ENCODE data around the gene DEDD2.

The DEDD2 gene

GRCh38 chr19:42174958-42175734, 42.3 kb downstream of the DEDD2 start:
- Histone ChIP-seq H3K4me3 (ENCODE audit: low read length, poor library complexity, severe bottlenecking) (no peak overlapping the region), H3K9ac (ENCODE audit: low read depth, low read length, poor library complexity, severe bottlenecking) (no peak overlapping the region), H3K79me2 (ENCODE audit: insufficient read depth, low read length) (no peaks in the 10 kb centered on the region), H2AFZ (ENCODE audit: low read length) (no peak overlapping the region), H3K4me1 (ENCODE audit: insufficient read depth, low read length, poor library complexity, severe bottlenecking) (no peaks in the 10 kb centered on the region), H3F3A (ENCODE audit: low read depth) (no peaks in the 10 kb centered on the region), H3K4me2 (ENCODE audit: low read depth, low read length, poor library complexity, severe bottlenecking) (no peak overlapping the region), H3K27me3 (ENCODE audit: insufficient read depth, low read length, poor library complexity, severe bottlenecking) (peaks cover 24% of the 10 kb centered on the region), H4K20me1 (ENCODE audit: insufficient read depth, low read length, poor library complexity, severe bottlenecking) (no peaks in the 10 kb centered on the region), H3K9me2 (replicated peaks; ENCODE audit: low read depth, low read length) (no peaks in the 10 kb centered on the region), H3K9me3 (ENCODE audit: insufficient read depth, low read depth, low read length) (no peaks in the 10 kb centered on the region), H3K36me3 (ENCODE audit: insufficient read depth, low read length) (no peaks in the 10 kb centered on the region)
- TF ChIP-seq EZH2phosphoT487 (IDR thresholded peaks at IDR 0.05; ENCODE audit: borderline replicate concordance), result no peak
- TF ChIP-seq CTCF (conservative IDR thresholded peaks at IDR 0.05; ENCODE audit: low read length), result no peak

- no peaks in the 10 kb centered on the region for H3F3A ChIP-seq (ENCODE audit: low read depth)
- no peak overlapping the region for H2AFZ ChIP-seq (ENCODE audit: low read length)
- no peak overlapping the region for H3K4me2 ChIP-seq (ENCODE audit: low read depth, low read length, poor library complexity, severe bottlenecking)
- H3K36me3 ChIP-seq (ENCODE audit: insufficient read depth, low read length), result no peaks in the 10 kb centered on the region
- H3K4me1 ChIP-seq (ENCODE audit: insufficient read depth, low read length, poor library complexity, severe bottlenecking), result no peaks in the 10 kb centered on the region
- no peaks in the 10 kb centered on the region for H4K20me1 ChIP-seq (ENCODE audit: insufficient read depth, low read length, poor library complexity, severe bottlenecking)
- no peaks in the 10 kb centered on the region for H3K9me3 ChIP-seq (ENCODE audit: insufficient read depth, low read depth, low read length)
- TF ChIP-seq EZH2phosphoT487 (IDR thresholded peaks at IDR 0.05; ENCODE audit: borderline replicate concordance) (no peak), CTCF (conservative IDR thresholded peaks at IDR 0.05; ENCODE audit: low read length) (no peak)
- H3K4me3 ChIP-seq (ENCODE audit: low read length, poor library complexity, severe bottlenecking), result no peak overlapping the region
- no peaks in the 10 kb centered on the region for H3K79me2 ChIP-seq (ENCODE audit: insufficient read depth, low read length)
- no peaks in the 10 kb centered on the region for H3K9me2 ChIP-seq (replicated peaks; ENCODE audit: low read depth, low read length)
- peaks cover 24% of the 10 kb centered on the region for H3K27me3 ChIP-seq (ENCODE audit: insufficient read depth, low read length, poor library complexity, severe bottlenecking)
- H3K9ac ChIP-seq (ENCODE audit: low read depth, low read length, poor library complexity, severe bottlenecking), result no peak overlapping the region
These were observed 43.3 kb downstream of the DEDD2 start for GRCh38 chr19:42174188-42174587.

GRCh38 chr19:42173695-42174094, 43.8 kb downstream of the DEDD2 start:
- Histone ChIP-seq H3K4me3 (ENCODE audit: low read length, poor library complexity, severe bottlenecking) (no peak overlapping the region), H3K27me3 (ENCODE audit: insufficient read depth, low read length, poor library complexity, severe bottlenecking) (peaks cover 23% of the 10 kb centered on the region), H3F3A (ENCODE audit: low read depth) (no peaks in the 10 kb centered on the region), H3K4me1 (ENCODE audit: insufficient read depth, low read length, poor library complexity, severe bottlenecking) (no peaks in the 10 kb centered on the region), H2AFZ (ENCODE audit: low read length) (no peak overlapping the region), H3K9me3 (ENCODE audit: insufficient read depth, low read depth, low read length) (no peaks in the 10 kb centered on the region), H4K20me1 (ENCODE audit: insufficient read depth, low read length, poor library complexity, severe bottlenecking) (no peaks in the 10 kb centered on the region), H3K36me3 (ENCODE audit: insufficient read depth, low read length) (no peaks in the 10 kb centered on the region), H3K9me2 (replicated peaks; ENCODE audit: low read depth, low read length) (no peaks in the 10 kb centered on the region), H3K4me2 (ENCODE audit: low read depth, low read length, poor library complexity, severe bottlenecking) (no peak overlapping the region), H3K9ac (ENCODE audit: low read depth, low read length, poor library complexity, severe bottlenecking) (no peak overlapping the region), H3K79me2 (ENCODE audit: insufficient read depth, low read length) (no peaks in the 10 kb centered on the region)
- TF ChIP-seq CTCF (conservative IDR thresholded peaks at IDR 0.05; ENCODE audit: low read length) (no peak), EZH2phosphoT487 (IDR thresholded peaks at IDR 0.05; ENCODE audit: borderline replicate concordance) (no peak)

All from Loucy (cell line).